ENCODE data around the gene COL3A1.

GRCh38 chr2:189057316-189057715, 83.1 kb downstream of the COL3A1 start:
- TF ChIP-seq CTCF (IDR thresholded peaks at IDR 0.05) (no peak), EZH2 (IDR thresholded peaks at IDR 0.05) (no peak)
